Non-pigmented ciliary epithelial cell (primary cell): ENCODE data around the gene BUD31.
"Not testable (repeated sequence)": the region's sequence is repeated elsewhere in the genome, so short reads cannot be mapped to it uniquely, and the experiment has no call there.

ENCODE experiments used
- DNase-seq: peaks from one replicate; pipeline ENCODE4 v3.0.0-alpha.2; 2010; ENCODE audit warnings: low read depth

The BUD31 gene

GRCh38 chr7:99408379-99409191 is at the start of gene BUD31, which contains the start of gene PDAP1:
Gene BUD31 (plus strand): TSS chr7:99408969. CDS start chr7:99411093, 2,124 bp downstream.
Gene PDAP1 (minus strand): TSS chr7:99408597. CDS start chr7:99408548, 49 bp downstream.
- peak; percentile 80 for DNase-seq

- DNase-seq: no peak
Measured at GRCh38 chr7:99359465-99360154, 49.2 kb upstream of the BUD31 start.

GRCh38 chr7:99362801-99363200 is 46.0 kb upstream of the BUD31 start:
- peak; percentile 74 for DNase-seq

- DNase-seq: no peak
Measured at GRCh38 chr7:99363286-99363685, 45.5 kb upstream of the BUD31 start.

GRCh38 chr7:99365318-99366141 is 43.2 kb upstream of the BUD31 start:
- no peak for DNase-seq

DNA sequence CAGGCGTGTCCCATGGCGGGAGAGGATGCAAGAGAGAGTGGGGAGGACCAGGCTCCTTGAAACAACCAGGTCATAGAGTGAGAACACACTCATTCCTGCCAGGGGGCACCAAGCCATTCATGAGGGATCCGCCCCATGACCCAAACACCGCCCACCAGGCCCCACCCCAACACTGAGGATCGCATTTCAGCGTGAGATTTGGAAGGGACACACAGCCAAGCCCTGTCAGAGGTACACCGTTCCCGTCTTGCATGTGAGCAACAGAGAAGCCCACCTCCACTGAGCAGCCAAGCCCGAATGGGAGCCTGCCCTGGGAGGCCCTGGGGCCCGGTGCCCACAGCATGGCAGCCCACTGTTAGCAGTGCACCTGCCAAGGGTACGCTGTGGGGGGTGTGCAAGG is 42.1 kb upstream of the BUD31 start:
- no peak for DNase-seq

GRCh38 chr7:99368750-99369389 is 39.9 kb upstream of the BUD31 start:
- DNase-seq: no peak

DNA sequence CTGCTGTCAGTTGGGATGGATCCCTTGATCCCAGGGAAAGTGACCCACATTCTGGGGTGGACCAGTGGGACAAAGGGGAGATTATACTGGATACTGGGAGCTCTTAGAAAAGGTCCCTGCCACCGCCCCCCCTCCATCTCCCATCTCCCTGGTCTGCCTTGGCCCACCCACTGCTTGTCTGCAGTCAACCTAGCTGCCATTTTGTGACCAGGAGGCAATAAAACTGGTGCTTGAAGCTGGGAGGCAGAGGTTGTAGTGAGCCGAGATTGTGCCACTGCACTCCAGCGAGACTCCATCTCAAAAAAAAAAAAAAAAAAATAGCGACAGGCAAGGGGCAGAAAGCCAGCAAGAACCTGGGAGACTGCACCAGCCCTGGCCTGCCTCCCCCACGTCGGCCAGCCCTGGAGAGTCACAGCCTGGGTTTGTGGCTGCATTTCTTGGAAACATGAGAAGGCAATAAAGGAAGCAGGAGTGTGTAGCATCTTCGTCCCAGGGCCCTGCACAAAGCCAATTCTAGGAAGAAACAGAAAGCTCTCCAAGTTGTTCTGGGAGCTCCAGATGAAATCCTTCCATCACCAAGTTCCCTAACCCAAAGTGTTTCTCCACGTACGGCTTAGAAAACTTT is 38.9 kb upstream of the BUD31 start:
- no peak for DNase-seq

DNA sequence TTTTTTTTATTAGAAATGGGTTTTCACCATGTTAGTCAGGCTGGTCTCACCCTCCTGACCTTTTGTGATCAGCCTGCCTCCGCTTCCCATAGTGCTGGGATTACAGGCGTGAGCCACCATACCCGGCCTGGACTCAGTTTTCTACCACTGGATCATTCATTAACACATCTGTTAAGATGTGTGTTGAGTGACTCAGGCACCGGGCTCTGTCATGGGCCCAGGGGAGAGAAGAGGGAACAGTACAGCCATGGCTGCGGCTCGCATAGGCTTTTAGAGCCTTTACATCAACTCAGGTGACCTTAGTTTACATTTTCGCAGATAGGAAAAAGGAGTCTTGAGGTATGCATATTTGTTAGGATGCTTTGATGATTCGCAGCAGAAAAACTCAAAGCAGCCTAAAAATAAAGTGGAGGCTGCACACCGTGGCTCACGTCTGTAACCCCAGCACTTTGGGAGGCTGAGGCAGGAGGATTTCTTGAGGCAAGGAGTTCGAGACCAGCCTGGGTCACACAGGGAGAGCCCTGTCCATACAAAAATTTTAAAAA is 37.3 kb upstream of the BUD31 start:
- no peak for DNase-seq

DNA sequence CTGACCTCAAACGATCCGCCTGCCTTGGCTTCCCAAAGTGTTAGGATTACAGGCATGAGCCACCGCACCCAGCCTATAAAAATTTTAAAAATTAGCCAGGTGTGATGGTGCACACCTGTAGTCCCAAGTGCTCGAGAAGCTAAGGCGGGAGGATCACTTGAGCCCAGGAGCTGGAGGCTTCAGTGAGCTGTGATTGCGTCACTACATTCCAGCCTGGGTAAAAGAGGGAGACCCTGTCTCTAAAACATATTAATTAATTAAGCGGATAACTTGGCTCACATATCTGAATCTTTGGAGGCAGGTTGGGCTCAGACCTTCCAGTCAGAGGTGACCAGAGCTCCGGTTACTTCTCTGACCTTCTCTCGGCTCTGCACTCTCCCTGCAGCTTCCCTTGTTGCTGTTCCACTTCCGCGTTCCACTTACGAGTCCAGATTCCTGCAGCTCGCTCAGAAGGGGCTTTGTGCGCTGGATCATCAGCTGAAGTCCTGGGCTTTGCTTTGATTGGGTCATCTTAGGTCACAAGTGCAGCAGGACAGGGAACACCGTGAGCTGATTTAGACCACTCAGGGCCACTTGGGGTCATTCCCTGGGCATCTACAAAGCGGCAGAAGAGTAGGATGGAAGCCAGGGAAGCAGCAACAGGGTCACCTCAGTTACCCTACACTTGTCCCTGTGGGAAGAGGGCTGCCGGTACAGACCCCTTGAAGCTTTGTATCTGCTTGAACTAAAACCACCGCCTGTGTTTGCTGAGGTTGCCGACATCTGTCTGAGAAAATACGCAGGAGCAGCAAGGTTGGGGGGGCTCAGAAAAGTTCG is 36.3 kb upstream of the BUD31 start:
- DNase-seq: no peak

DNA sequence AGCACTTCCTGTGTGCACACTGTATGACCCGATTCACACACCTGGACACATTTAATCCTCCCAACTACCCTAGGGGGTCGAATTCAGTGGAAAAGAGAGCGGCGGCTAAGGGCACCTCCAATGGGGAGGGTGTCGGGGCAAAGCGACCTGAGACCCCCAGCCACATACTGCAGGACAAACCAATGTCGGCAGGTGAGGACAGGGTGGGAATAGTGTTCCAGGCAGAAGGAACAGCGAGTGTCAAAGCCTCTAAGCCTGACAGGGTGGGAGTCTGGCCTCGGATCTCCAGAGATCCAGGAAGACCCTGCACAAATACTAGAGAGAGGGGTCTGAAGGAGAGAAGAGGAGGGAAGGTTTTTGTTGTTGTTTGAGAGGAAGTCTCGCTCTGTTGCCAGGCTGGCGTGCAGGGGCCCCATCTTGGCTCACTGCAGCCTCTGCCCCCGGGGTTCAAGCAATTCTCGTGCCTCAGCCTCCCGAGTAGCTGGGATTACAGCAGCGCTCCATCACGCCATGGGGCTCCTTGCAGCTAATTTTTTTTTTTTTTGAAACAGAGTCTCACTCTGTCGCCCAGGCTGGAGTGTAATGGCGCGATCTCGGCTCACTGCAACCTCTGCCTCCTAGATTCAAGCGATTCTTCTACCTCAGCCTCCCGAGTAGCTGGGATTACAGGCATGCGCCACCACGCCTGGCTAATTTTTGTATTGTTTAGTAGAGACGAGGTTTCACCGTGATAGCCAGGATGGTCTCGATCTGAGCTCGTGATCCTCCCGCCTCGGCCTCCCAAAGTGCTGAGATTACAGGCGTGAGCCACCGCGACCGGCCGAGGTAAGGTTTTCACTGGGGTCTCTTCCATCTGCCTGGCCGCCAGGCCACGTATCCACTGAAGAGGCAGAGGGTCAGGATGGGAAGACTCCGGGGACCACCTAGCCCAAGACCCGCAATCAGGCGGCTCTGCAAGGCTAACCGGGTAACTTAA is 35.4 kb upstream of the BUD31 start:
- no peak for DNase-seq

GRCh38 chr7:99374111-99375064 is 34.4 kb upstream of the BUD31 start, which contains the start of gene ARPC1B:
Gene ARPC1B (plus strand): TSS chr7:99374730. CDS start chr7:99385715, 10,985 bp downstream.
- DNase-seq: no peak

DNA sequence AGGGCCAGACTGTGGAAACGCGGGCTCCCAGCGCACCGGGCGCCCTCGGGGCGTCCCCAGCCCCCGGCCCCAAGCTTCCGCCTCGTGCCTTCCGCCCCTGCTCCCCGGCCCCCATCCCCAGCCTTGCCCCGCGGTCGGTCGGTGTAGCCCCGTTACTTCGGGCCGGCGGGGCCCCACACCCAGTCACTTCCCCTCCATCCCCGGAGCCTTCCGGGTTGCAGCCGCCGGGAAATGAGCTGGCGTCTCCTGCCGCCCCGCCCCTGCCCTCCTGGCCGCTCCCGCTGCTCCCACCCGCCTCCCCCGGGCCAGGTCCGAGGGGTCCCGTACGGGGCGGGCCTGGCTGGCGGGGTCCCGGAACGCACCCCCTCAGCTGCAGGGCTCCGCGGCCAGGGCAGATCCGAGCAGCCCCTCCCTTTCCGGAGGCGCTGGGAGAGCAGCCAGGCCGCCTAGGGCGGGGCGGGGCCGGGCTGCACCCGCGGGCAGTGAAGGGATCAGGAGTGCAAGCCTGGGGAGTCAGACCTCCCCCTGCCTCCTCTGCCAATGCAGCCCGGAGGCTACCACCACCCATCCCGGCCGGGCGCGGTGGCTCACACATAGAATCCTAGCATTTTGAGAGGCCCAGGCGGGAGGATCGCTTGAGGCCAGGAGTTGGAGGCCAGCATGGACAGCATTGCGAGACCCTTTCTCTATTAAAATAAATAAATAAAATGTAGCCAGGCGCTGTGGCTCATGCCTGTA is 33.5 kb upstream of the BUD31 start:
- no peak for DNase-seq

DNA sequence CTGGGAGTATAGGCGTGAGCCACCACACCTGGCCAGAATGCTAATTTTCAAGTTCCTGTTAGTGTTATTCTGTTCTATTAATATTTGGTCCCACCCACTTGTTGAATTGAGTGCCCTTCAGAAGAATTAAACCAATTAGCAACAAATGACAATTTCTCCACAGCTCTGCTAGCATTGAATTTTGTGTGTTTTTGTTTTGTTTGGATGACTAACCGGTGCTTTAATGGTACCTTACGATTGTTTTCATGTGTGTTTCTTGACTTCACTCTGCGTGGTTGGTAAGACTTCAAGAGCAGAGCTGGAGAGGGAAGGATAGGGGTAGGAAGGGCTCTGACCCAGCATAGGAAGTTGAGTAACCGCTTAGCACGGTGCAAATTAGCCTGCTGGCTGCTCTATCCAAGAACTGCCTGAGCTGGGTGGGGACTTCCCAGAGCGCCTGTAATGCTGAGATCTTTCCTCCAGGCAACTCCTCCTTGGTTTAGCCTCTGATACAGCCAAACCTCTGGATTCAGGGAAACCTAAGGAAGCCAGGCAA is 29.7 kb upstream of the BUD31 start:
- DNase-seq: peak; percentile 80

- DNase-seq: not testable (repeated sequence)
Measured at GRCh38 chr7:99379693-99380031, 29.1 kb upstream of the BUD31 start.

DNA sequence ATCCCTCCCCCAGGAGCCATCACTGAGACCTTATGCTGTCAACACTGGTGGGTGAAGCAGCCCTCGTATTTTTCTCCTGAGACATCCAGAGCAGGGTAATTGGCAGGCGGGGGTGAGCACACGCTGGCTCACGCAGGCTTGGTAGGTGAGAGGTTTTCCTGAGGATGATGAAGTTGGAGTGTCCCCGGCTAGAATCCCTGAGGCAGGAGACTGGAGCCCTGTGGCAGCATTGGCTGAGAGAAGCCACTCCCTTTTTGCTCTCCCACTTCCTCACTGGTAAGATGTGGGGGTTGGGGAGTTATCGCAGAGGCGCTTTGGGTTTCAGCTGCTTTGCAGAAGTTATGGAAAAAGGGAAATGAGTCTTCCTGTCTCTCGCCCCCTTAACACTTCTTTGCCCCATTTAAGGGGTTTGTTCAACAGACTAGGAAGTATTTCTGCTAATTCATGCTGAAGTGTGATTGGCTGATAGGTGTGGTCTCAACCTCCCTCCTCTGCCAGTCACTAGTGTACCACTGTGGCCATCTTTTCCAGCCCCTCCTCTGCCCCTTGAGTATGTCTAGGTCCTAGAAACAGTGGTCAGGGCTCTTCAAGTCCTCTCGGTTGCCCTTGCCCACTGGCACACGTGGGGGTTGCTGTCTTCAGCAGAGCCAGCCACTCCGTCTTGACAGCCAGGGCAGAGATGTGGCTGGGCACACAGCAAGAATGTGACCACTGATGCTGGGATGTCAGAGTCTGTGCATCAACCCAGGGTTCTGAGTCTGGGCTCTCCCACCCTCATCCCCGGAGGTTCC is 28.5 kb upstream of the BUD31 start:
- no peak for DNase-seq
